GM19438 (cell line): ENCODE measurements around the gene CLEC3A.
"Not testable (repeated sequence)": the region's sequence is repeated elsewhere in the genome, so short reads cannot be mapped to it uniquely, and the experiment has no call there.

Experiments
- ATAC-seq: cut with Tn5 transposase; IDR thresholded peaks from one replicate; pipeline ENCODE4 v1.9.1; 2021; ENCODE audit warnings: low read depth; ENCODE audit not compliant: unreplicated experiment

Gene CLEC3A

GRCh38 chr16:78025631-78026030 is 3.3 kb downstream of the CLEC3A start:
- no peak for ATAC-seq

- ATAC-seq: no peak
Observed at GRCh38 chr16:78028018-78028417, 5.7 kb downstream of the CLEC3A start.

GRCh38 chr16:78034530-78034929 is 12.2 kb downstream of the CLEC3A start:
- ATAC-seq: no peak

- no peak for ATAC-seq
Observed at GRCh38 chr16:78035012-78035411, 12.7 kb downstream of the CLEC3A start.

- ATAC-seq: no peak
Observed at GRCh38 chr16:78040396-78040795, 18.0 kb downstream of the CLEC3A start.

GRCh38 chr16:78045865-78046581 is 23.7 kb downstream of the CLEC3A start:
- ATAC-seq: no peak

- ATAC-seq: no peak
Observed at GRCh38 chr16:78048319-78048718, 26.0 kb downstream of the CLEC3A start.

- ATAC-seq: no peak
Observed at GRCh38 chr16:78050734-78051400, 28.5 kb downstream of the CLEC3A start.

GRCh38 chr16:78057803-78058564 is 35.6 kb downstream of the CLEC3A start:
- no peak for ATAC-seq

- not testable (repeated sequence) for ATAC-seq
Observed at GRCh38 chr16:78059806-78060205, 37.5 kb downstream of the CLEC3A start.

GRCh38 chr16:78060295-78060694 is 37.9 kb downstream of the CLEC3A start:
- no peak for ATAC-seq

- ATAC-seq: no peak
Observed at GRCh38 chr16:78060809-78061208, 38.5 kb downstream of the CLEC3A start.

- no peak for ATAC-seq
Observed at GRCh38 chr16:78065319-78065718, 43.0 kb downstream of the CLEC3A start.

GRCh38 chr16:78069913-78070312 is 47.6 kb downstream of the CLEC3A start:
- ATAC-seq: no peak

- ATAC-seq: no peak
Observed at GRCh38 chr16:78072275-78072674, 49.9 kb downstream of the CLEC3A start.

- ATAC-seq: no peak
Observed at GRCh38 chr16:78075800-78076199, 53.5 kb downstream of the CLEC3A start.

GRCh38 chr16:78081341-78081740 is 59.0 kb downstream of the CLEC3A start:
- no peak for ATAC-seq
